GM21423 (cell line): Measurements from ENCODE around the gene FAM135A.
"Not testable (repeated sequence)": the region's sequence is repeated elsewhere in the genome, so short reads cannot be mapped to it uniquely, and the experiment has no call there.

Experiments
- ATAC-seq: cut with Tn5 transposase; IDR thresholded peaks from one replicate; pipeline ENCODE4 v1.9.1; 2021; ENCODE audit warnings: mild to moderate bottlenecking, moderate library complexity; ENCODE audit not compliant: unreplicated experiment

FAM135A gene

GRCh38 chr6:70531133-70531532, 117.8 kb downstream of the FAM135A start:
- no peak for ATAC-seq

- no peak for ATAC-seq
Measured at GRCh38 chr6:70537266-70537665, 124.0 kb downstream of the FAM135A start.

GRCh38 chr6:70538376-70538775, 125.1 kb downstream of the FAM135A start:
- peak; percentile 73 for ATAC-seq

- no peak for ATAC-seq
Measured at GRCh38 chr6:70547313-70547712, 134.0 kb downstream of the FAM135A start.

- ATAC-seq: no peak
Measured at GRCh38 chr6:70547905-70548304, 134.6 kb downstream of the FAM135A start.

GRCh38 chr6:70549327-70549726, 136.0 kb downstream of the FAM135A start:
- ATAC-seq: no peak

- no peak for ATAC-seq
Measured at GRCh38 chr6:70551566-70551965, 138.3 kb downstream of the FAM135A start.

- ATAC-seq: not testable (repeated sequence)
Measured at GRCh38 chr6:70552286-70552940, 139.1 kb downstream of the FAM135A start.

- no peak for ATAC-seq
Measured at GRCh38 chr6:70552974-70553373, 139.7 kb downstream of the FAM135A start.

GRCh38 chr6:70557998-70558397, 144.7 kb downstream of the FAM135A start:
- ATAC-seq: no peak

GRCh38 chr6:70562401-70562800, 149.1 kb downstream of the FAM135A start:
- not testable (repeated sequence) for ATAC-seq

GRCh38 chr6:70563530-70563929, 150.2 kb downstream of the FAM135A start:
- no peak for ATAC-seq

GRCh38 chr6:70566751-70567382, 153.6 kb downstream of the FAM135A start, which contains the start of gene SDHAF4:
Gene SDHAF4 (plus strand): TSS chr6:70566930. CDS start chr6:70566941, 11 bp downstream.
- peak; percentile 99 for ATAC-seq

- no peak for ATAC-seq
Measured at GRCh38 chr6:70574643-70575042, 161.3 kb downstream of the FAM135A start.

- ATAC-seq: no peak
Measured at GRCh38 chr6:70575899-70576495, 162.7 kb downstream of the FAM135A start.

GRCh38 chr6:70586114-70586513, 172.8 kb downstream of the FAM135A start:
- peak; percentile 93 for ATAC-seq

GRCh38 chr6:70590400-70590799, 177.1 kb downstream of the FAM135A start:
- no peak for ATAC-seq

GRCh38 chr6:70592391-70593117, 179.2 kb downstream of the FAM135A start:
- ATAC-seq: no peak

- ATAC-seq: no peak
Measured at GRCh38 chr6:70593118-70593486, 179.8 kb downstream of the FAM135A start.

- no peak for ATAC-seq
Measured at GRCh38 chr6:70599187-70599586, 185.9 kb downstream of the FAM135A start.

GRCh38 chr6:70601014-70601413, 187.7 kb downstream of the FAM135A start:
- no peak for ATAC-seq

- no peak for ATAC-seq
Measured at GRCh38 chr6:70604254-70604653, 190.9 kb downstream of the FAM135A start.
